Lower lobe of right lung (tissue), 2 donors: Measurements from ENCODE around the gene MT1F. TPM values are rescaled to one million over a fixed set of nuclear protein-coding genes. Genes with fewer than 3 reads are reported as not detected.
A peak's percentile ranks its signal among the peaks of the same experiment; 100 is the strongest.

ENCODE experiments used
- ATAC-seq, 2 donors: fragments of 200-7000 bp; cut with Tn5 transposase; one replicate each; pipeline ENCODE4 v1.9.1; 2020 to 2022; ENCODE audit warnings: mild to moderate bottlenecking in 2 of 2, moderate library complexity in 2 of 2
- DNase-seq: peaks from one replicate; pipeline ENCODE4 v3.0.0-alpha.2; 2020
- H3K27ac ChIP-seq: fragments of 200-600 bp; one replicate; pipeline ENCODE4 v1.8.0; 2022
- H3K27me3 ChIP-seq: fragments of 200-600 bp; one replicate; pipeline ENCODE4 v1.8.0; 2022; ENCODE audit warnings: low read depth
- H3K36me3 ChIP-seq: fragments of 200-600 bp; one replicate; pipeline ENCODE4 v1.8.0; 2022; ENCODE audit warnings: mild to moderate bottlenecking
- H3K4me1 ChIP-seq: fragments of 200-600 bp; one replicate; pipeline ENCODE4 v1.8.0; 2022
- H3K4me3 ChIP-seq: fragments of 200-600 bp; one replicate; pipeline ENCODE4 v1.8.0; 2022; ENCODE audit warnings: mild to moderate bottlenecking
- H3K9me3 ChIP-seq: fragments of 200-600 bp; one replicate; pipeline ENCODE4 v1.8.0; 2022
- CTCF ChIP-seq: fragments of 200-600 bp; IDR thresholded peaks from one replicate; pipeline ENCODE4 v1.8.0; 2022; ENCODE audit warnings: antibody characterized with exemption, mild to moderate bottlenecking
- intact Hi-C: fragments of 100-400 bp; cut with DNase I; formaldehyde crosslinking; loops from one replicate; pipeline ENCODE4 v1.11.0; 2022
- total RNA-seq: library from RNA; stranded (reverse); fragmentation: NEBNext Ultra II Directional; extraction: Animal tissue kit (Norgen Biotek cat#: 25700); gene quantifications from one replicate; pipeline ENCODE4 v1.2.1, GENCODE V29; 2021
- donor health status: DM: no; HTN: yes; CAD: no; lungs with severe emphysema.

Gene MT1F
- total RNA-seq, 1 donor from 2014 or later = 12.6 TPM

- TF ChIP-seq CTCF = no peak
- no peaks in the 10 kb centered on the region for H3K36me3 ChIP-seq
- no peaks in the 10 kb centered on the region for H3K27me3 ChIP-seq
- H3K4me1 ChIP-seq = peaks cover 22% of the 10 kb centered on the region
- peak overlapping the region; percentile 84 for H3K27ac ChIP-seq
- ATAC-seq = peak; percentile 6 to 10
- intact Hi-C loops = no loop called here
- H3K4me3 ChIP-seq = peak overlapping the region; percentile 68
- H3K9me3 ChIP-seq = no peaks in the 10 kb centered on the region
- DNase-seq = no peak
Observed at GRCh38 chr16:56682703-56683397, 25.1 kb downstream of the MT1F start.

- H3K9me3 ChIP-seq = no peaks in the 10 kb centered on the region
- peak overlapping the region; percentile 68 for H3K4me3 ChIP-seq
- peaks cover 22% of the 10 kb centered on the region for H3K4me1 ChIP-seq
- intact Hi-C loops = no loop called here
- H3K27me3 ChIP-seq = no peaks in the 10 kb centered on the region
- DNase-seq (no peak), ATAC-seq (no peak)
- peak overlapping the region; percentile 84 for H3K27ac ChIP-seq
- TF ChIP-seq CTCF = no peak
- H3K36me3 ChIP-seq = no peaks in the 10 kb centered on the region
Observed at GRCh38 chr16:56683424-56684172, 25.8 kb downstream of the MT1F start.

GRCh38 chr16:56684256-56684925 is 26.6 kb downstream of the MT1F start:
- H3K36me3 ChIP-seq = no peaks in the 10 kb centered on the region
- peaks cover 22% of the 10 kb centered on the region for H3K4me1 ChIP-seq
- intact Hi-C loops = no loop called here
- ATAC-seq (no peak), DNase-seq (no peak)
- no peak for TF ChIP-seq CTCF
- H3K27ac ChIP-seq = peak overlapping the region; percentile 84
- H3K4me3 ChIP-seq = peak overlapping the region; percentile 68
- H3K9me3 ChIP-seq = no peaks in the 10 kb centered on the region
- H3K27me3 ChIP-seq = no peaks in the 10 kb centered on the region

- DNase-seq (no peak), ATAC-seq (no peak)
- TF ChIP-seq CTCF = no peak
- Histone ChIP-seq H3K4me3 (no peak overlapping the region), H3K36me3 (no peaks in the 10 kb centered on the region), H3K27me3 (no peaks in the 10 kb centered on the region), H3K4me1 (peaks cover 22% of the 10 kb centered on the region), H3K9me3 (no peaks in the 10 kb centered on the region), H3K27ac (no peak overlapping the region)
- intact Hi-C loops = no loop called here
Observed at GRCh38 chr16:56684926-56685590, 27.3 kb downstream of the MT1F start.

- no peak for TF ChIP-seq CTCF
- Histone ChIP-seq H3K27me3 (no peaks in the 10 kb centered on the region), H3K27ac (no peak overlapping the region), H3K36me3 (no peaks in the 10 kb centered on the region), H3K4me3 (no peak overlapping the region), H3K4me1 (peaks cover 17% of the 10 kb centered on the region), H3K9me3 (no peaks in the 10 kb centered on the region)
- DNase-seq = no peak
- no peak for ATAC-seq
- intact Hi-C loops = no loop called here
Observed at GRCh38 chr16:56686758-56687157, 29.0 kb downstream of the MT1F start.
